GM12872 (cell line): Measurements from ENCODE around the gene ANKRD40.

Experiments
- CTCF ChIP-seq: IDR thresholded peaks from 3 replicates; pipeline ENCODE4 v1.5.1; 2011; ENCODE audit warnings: low read depth, mild to moderate bottlenecking, low read length, moderate library complexity; ENCODE audit not compliant: insufficient read depth

Gene ANKRD40

GRCh38 chr17:50666316-50666715 is 41.4 kb downstream of the ANKRD40 start:
- no peak for TF ChIP-seq CTCF

- TF ChIP-seq CTCF = no peak
Measured at GRCh38 chr17:50665838-50666237, 41.9 kb downstream of the ANKRD40 start.

GRCh38 chr17:50664788-50665458 is 42.8 kb downstream of the ANKRD40 start:
- TF ChIP-seq CTCF = no peak

- no peak for TF ChIP-seq CTCF
Measured at GRCh38 chr17:50663812-50664374, 43.8 kb downstream of the ANKRD40 start.

GRCh38 chr17:50662632-50663225 is 45.0 kb downstream of the ANKRD40 start:
- TF ChIP-seq CTCF = no peak

- TF ChIP-seq CTCF = no peak
Measured at GRCh38 chr17:50661795-50662391, 45.8 kb downstream of the ANKRD40 start.

GRCh38 chr17:50661348-50661747 is 46.4 kb downstream of the ANKRD40 start:
- TF ChIP-seq CTCF = no peak
